Neural progenitor cell (in vitro differentiated cells): ENCODE data around the gene SFMBT1.

Experiments used
- EZH2 ChIP-seq: fragments of 200-600 bp; sonication (generic); IDR thresholded peaks from 2 replicates; pipeline ENCODE4 v1.6.1; 2017; ENCODE audit warnings: antibody characterized with exemption, mild to moderate bottlenecking, moderate library complexity
- EZH2phosphoT487 ChIP-seq: fragments of 200-600 bp; sonication (generic); IDR thresholded peaks from 2 replicates; pipeline ENCODE4 v1.6.1; 2017; ENCODE audit warnings: antibody characterized with exemption
- TF ChIP-seq, protein P1 (sequence below): fragments of 200-600 bp; sonication (generic); IDR thresholded peaks from 2 replicates; pipeline ENCODE4 v1.5.1; 2017; ENCODE audit warnings: antibody characterized with exemption, mild to moderate bottlenecking

DNA sequence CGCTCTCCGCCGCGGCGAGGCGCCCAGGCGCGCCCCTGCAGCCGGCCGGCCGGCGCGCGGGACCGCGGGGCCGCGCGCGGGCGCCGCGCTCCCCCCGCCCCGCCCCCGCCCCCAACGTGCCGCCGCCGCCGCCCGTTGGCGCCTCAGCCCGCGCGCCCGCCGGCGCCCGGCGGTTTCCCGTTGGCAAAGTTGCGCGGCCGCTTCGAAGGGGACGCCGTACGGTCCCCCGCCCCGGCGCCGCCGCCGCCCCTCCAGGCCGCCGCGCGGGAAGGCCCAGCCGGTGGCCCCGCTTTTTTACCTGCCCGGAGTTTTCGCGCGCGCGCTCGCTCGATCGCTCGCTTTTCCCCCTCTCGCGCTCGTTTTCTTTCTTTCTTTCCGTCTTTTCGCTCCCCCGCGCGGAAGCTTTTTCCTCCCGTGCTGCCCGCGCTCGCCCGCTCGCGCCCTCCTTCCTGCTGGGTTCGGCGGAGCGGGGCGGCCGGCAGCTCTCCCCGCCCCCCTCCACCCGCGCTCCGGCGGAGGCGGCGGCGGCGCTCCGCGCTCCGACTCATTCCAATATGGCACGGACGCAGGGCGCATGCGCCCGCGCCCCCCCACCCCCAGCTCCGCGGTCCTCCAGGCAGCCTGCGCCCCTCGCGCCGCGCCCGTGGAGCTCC is at the start of gene SFMBT1:
- TF ChIP-seq, protein P1, sequence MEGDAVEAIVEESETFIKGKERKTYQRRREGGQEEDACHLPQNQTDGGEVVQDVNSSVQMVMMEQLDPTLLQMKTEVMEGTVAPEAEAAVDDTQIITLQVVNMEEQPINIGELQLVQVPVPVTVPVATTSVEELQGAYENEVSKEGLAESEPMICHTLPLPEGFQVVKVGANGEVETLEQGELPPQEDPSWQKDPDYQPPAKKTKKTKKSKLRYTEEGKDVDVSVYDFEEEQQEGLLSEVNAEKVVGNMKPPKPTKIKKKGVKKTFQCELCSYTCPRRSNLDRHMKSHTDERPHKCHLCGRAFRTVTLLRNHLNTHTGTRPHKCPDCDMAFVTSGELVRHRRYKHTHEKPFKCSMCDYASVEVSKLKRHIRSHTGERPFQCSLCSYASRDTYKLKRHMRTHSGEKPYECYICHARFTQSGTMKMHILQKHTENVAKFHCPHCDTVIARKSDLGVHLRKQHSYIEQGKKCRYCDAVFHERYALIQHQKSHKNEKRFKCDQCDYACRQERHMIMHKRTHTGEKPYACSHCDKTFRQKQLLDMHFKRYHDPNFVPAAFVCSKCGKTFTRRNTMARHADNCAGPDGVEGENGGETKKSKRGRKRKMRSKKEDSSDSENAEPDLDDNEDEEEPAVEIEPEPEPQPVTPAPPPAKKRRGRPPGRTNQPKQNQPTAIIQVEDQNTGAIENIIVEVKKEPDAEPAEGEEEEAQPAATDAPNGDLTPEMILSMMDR: no peak
- no peak for TF ChIP-seq EZH2
- no peak for TF ChIP-seq EZH2phosphoT487
